K562 (cell line): ENCODE measurements around the gene NDUFV2. TPM values are rescaled to one million over a fixed set of nuclear protein-coding genes. Genes with fewer than 3 reads are reported as not detected.

Experiments
- ATAC-seq: fragments of 200-7000 bp; cut with Tn5 transposase; 3 replicates; pipeline ENCODE4 v1.9.1; 2020; ENCODE audit warnings: moderate library complexity
- BruUV-seq: library from RNA; stranded (reverse); fragments of 400-500 nt; replicated peaks from 2 replicates; lab custom pipeline; 2021; lab: Mats Ljungman, UMichigan
- CTCF ChIA-PET: fragments of 300-600 bp; formaldehyde crosslinking; extraction: SDS; loops from one replicate; lab custom pipeline; 2021; ENCODE audit warnings: low intra/inter-chr PET ratio; lab: Yijun Ruan, JAX
- POLR2A ChIA-PET: fragments of 300-600, 350-650 bp; sonication (Branson Sonifier 250); formaldehyde crosslinking; extraction: SDS; loops from one replicate; lab custom pipeline; 2021; ENCODE audit warnings: antibody characterized with exemption, inconsistent platforms; lab: Yijun Ruan, JAX
- DNase-seq, 4 experiments: peaks; one replicate each; pipeline versions ENCODE4 v3.0.0 to v3.0.0-alpha.2; 2011 to 2018; ENCODE audit warnings: low spot score in 3 of 4, mixed read lengths in 3 of 4; ENCODE audit errors: extremely low read depth in 1 of 4
- FAIRE-seq: peaks from 2 replicates; lab custom pipeline; 2011; peaks lifted over from hg19 to GRCh38; lab: Jason Lieb, UNC
- H2AFZ ChIP-seq: 2 replicates; pipeline ENCODE4 v1.6.0; 2011; ENCODE audit warnings: low read depth, low read length, control low read depth, inconsistent platforms
- H3K27ac ChIP-seq: fragments of 200-600 bp; 3 replicates; pipeline ENCODE4 v1.8.0; 2011; ENCODE audit warnings: low read depth, mild to moderate bottlenecking, control low read depth, inconsistent platforms, low read length, moderate library complexity, mixed read lengths; ENCODE audit errors: extremely low read depth
- H3K27me3 ChIP-seq, 2 experiments: fragments of 300-600 bp in 1 of 2; 2 replicates in 1 of 2; 3 replicates in 1 of 2; pipeline versions ENCODE4 v1.6.0 to v1.8.0; 2011; ENCODE audit warnings: inconsistent platforms in 2 of 2, low read length in 2 of 2, mild to moderate bottlenecking in 1 of 2, mixed read lengths in 1 of 2, moderate library complexity in 1 of 2; ENCODE audit not compliant: control insufficient read depth in 2 of 2, insufficient read depth in 2 of 2
- H3K36me3 ChIP-seq: fragments of 300-600 bp; 3 replicates; pipeline ENCODE4 v1.8.0; 2011; ENCODE audit warnings: mild to moderate bottlenecking, low read length, inconsistent platforms; ENCODE audit not compliant: control insufficient read depth, insufficient read depth
- H3K4me1 ChIP-seq, 2 experiments: fragments of 200-600 bp in 1 of 2; replicated peaks in 1 of 2; 2 replicates in 1 of 2; 3 replicates in 1 of 2; pipeline versions ENCODE4 v1.5.1 to v1.8.0; 2011; ENCODE audit warnings: inconsistent platforms in 2 of 2, low read length in 2 of 2, mild to moderate bottlenecking in 1 of 2, mixed read lengths in 1 of 2, moderate library complexity in 1 of 2; ENCODE audit not compliant: control insufficient read depth in 2 of 2, insufficient read depth in 2 of 2
- H3K4me2 ChIP-seq: 2 replicates; pipeline ENCODE4 v1.6.1; 2011; ENCODE audit warnings: low read length, control low read depth, inconsistent platforms, mixed read lengths; ENCODE audit not compliant: insufficient read depth
- H3K4me3 ChIP-seq: fragments of 200-600 bp; sonication (generic), shearing (Covaris generic); 2 replicates; pipeline ENCODE4 v1.5.1; 2016; ENCODE audit warnings: control low read depth, inconsistent platforms
- H3K79me2 ChIP-seq: fragments of 200-600 bp; 3 replicates; pipeline ENCODE4 v1.8.0; 2011; ENCODE audit warnings: low read length, inconsistent platforms; ENCODE audit not compliant: control insufficient read depth, insufficient read depth
- H3K9ac ChIP-seq, 2 experiments: 2 replicates each; pipeline versions ENCODE4 v1.6.0 to v1.6.1; 2011; ENCODE audit warnings: low read depth in 2 of 2, low read length in 2 of 2, control low read depth in 1 of 2, inconsistent platforms in 1 of 2, mild to moderate bottlenecking in 1 of 2, mixed read lengths in 1 of 2; ENCODE audit not compliant: insufficient read depth in 1 of 2
- H3K9me1 ChIP-seq: one replicate; pipeline ENCODE4 v1.6.0; 2011; ENCODE audit warnings: inconsistent platforms, mild to moderate bottlenecking, low read length, moderate library complexity; ENCODE audit not compliant: control insufficient read depth, insufficient read depth
- H3K9me3 ChIP-seq: replicated peaks from 2 replicates; pipeline ENCODE4 v1.5.1; 2011; ENCODE audit warnings: low read depth, low read length, inconsistent platforms; ENCODE audit not compliant: control insufficient read depth, insufficient read depth
- H4K20me1 ChIP-seq: replicated peaks from 2 replicates; pipeline ENCODE4 v1.6.1; 2011; ENCODE audit warnings: low read length, inconsistent platforms, mixed read lengths; ENCODE audit not compliant: control insufficient read depth, insufficient read depth
- ATF3 ChIP-seq, 2 experiments: fragments of 450-650 bp in 1 of 2; sonication (generic) in 1 of 2; formaldehyde crosslinking in 1 of 2; IDR thresholded peaks in 1 of 2; conservative IDR thresholded peaks in 1 of 2; 2 replicates each; pipeline versions ENCODE4 v1.6.1 to v1.8.1; 2016 to 2023; ENCODE audit warnings: mild to moderate bottlenecking in 2 of 2, moderate library complexity in 2 of 2, inconsistent platforms in 1 of 2, missing genetic modification reagents in 1 of 2
- BDP1 ChIP-seq: IDR thresholded peaks from 3 replicates; pipeline ENCODE4 v1.6.1; 2011; ENCODE audit not compliant: insufficient read length, insufficient read depth
- BRF1 ChIP-seq: IDR thresholded peaks from 3 replicates; pipeline ENCODE4 v1.6.1; 2011; ENCODE audit warnings: borderline replicate concordance, mild to moderate bottlenecking; ENCODE audit not compliant: insufficient read length; ENCODE audit errors: extremely low read depth
- C11orf30 ChIP-seq: fragments of 450-650 bp; IDR thresholded peaks from 2 replicates; pipeline ENCODE4 v1.6.1; 2016; ENCODE audit warnings: low read depth, mild to moderate bottlenecking
- GTF2B ChIP-seq: IDR thresholded peaks from 2 replicates; pipeline ENCODE4 v1.6.1; 2011; ENCODE audit not compliant: insufficient read length; ENCODE audit errors: extremely low read depth
- KAT8 ChIP-seq: fragments of 450-650 bp; IDR thresholded peaks from 2 replicates; pipeline ENCODE4 v1.6.1; 2016; ENCODE audit warnings: low read depth, mild to moderate bottlenecking
- KDM2B ChIP-seq: fragments of 250-450 bp; sonication (Bioruptor Pico); IDR thresholded peaks from 2 replicates; pipeline ENCODE4 v1.8.0; 2021; ENCODE audit warnings: mild to moderate bottlenecking, moderate library complexity
- MNT ChIP-seq, 2 experiments: fragments of 450-650 bp; conservative IDR thresholded peaks; 2 replicates each; pipeline ENCODE4 v1.6.1; 2017; ENCODE audit warnings: mild to moderate bottlenecking in 2 of 2, moderate library complexity in 2 of 2
- NFYB ChIP-seq: IDR thresholded peaks from 2 replicates; pipeline ENCODE4 v1.6.1; 2011; ENCODE audit warnings: mild to moderate bottlenecking, moderate library complexity; ENCODE audit not compliant: insufficient read length; ENCODE audit errors: extremely low read depth
- PYGO2 ChIP-seq: fragments of 450-650 bp; IDR thresholded peaks from 2 replicates; pipeline ENCODE4 v1.6.1; 2016; ENCODE audit warnings: mild to moderate bottlenecking, missing genetic modification characterization, moderate library complexity, missing compliant biosample characterization
- SIN3B ChIP-seq: fragments of 450-650 bp; IDR thresholded peaks from 2 replicates; pipeline ENCODE4 v1.6.1; 2017; ENCODE audit warnings: low read depth, mild to moderate bottlenecking, moderate library complexity
- SMARCA5 ChIP-seq: fragments of 450-650 bp; IDR thresholded peaks from 2 replicates; pipeline ENCODE4 v1.6.1; 2016
- THRA ChIP-seq: fragments of 450-650 bp; IDR thresholded peaks from 2 replicates; pipeline ENCODE4 v1.6.1; 2017; ENCODE audit warnings: mild to moderate bottlenecking, moderate library complexity
- ZEB2 ChIP-seq: fragments of 450-650 bp; IDR thresholded peaks from 2 replicates; pipeline ENCODE4 v1.6.1; 2016
- ZNF217 ChIP-seq: sonication (generic); formaldehyde crosslinking; IDR thresholded peaks from 2 replicates; pipeline ENCODE4 v1.8.0; 2022; ENCODE audit warnings: mild to moderate bottlenecking, missing genetic modification reagents
- ZNF561 ChIP-seq: fragments of 450-650 bp; formaldehyde crosslinking; conservative IDR thresholded peaks from 2 replicates; pipeline ENCODE4 v1.4.0; 2020; ENCODE audit warnings: mild to moderate bottlenecking, moderate library complexity
- ZNF57 ChIP-seq: fragments of 450-650 bp; formaldehyde crosslinking; IDR thresholded peaks from 2 replicates; pipeline ENCODE4 v1.4.0; 2020; ENCODE audit warnings: mild to moderate bottlenecking, moderate library complexity
- ZSCAN29 ChIP-seq: fragments of 450-650 bp; IDR thresholded peaks from 2 replicates; pipeline ENCODE4 v1.6.1; 2017
- WGBS: fragments of 100-300 bp; shearing (Covaris generic); methylation state at CpG from one replicate; pipeline ENCODE4 v1.1.6; 2016; ENCODE audit warnings: low coverage, mixed read lengths; ENCODE audit not compliant: insufficient coverage; ENCODE audit errors: missing lambda C conversion rate; 5-methylcytosine and 5-hydroxymethylcytosine counted together
- in situ Hi-C: fragments of 300-500 bp; cut with MboI; formaldehyde crosslinking; loops from 4 replicates; pipeline ENCODE4 v1.15.0; 2018; ENCODE audit warnings: inconsistent platforms, mixed read lengths
- intact Hi-C: fragments of 100-400 bp; cut with micrococcal nuclease; formaldehyde crosslinking; loops from 2 replicates; pipeline ENCODE4 v1.14.2; 2022
- polyA plus RNA-seq, 8 experiments: library from polyadenylated mRNA; depleted of rRNA in 4 of 8; stranded (reverse) in 5 of 8; unstranded in 3 of 8; fragments of >200 nt; fragmentation: Nextera tagmentation in 2 of 8; fragmentation: Illumina TruSeq in 1 of 8; extraction: Ambion mirVana in 2 of 8; extraction: Trizol in 1 of 8; gene quantifications; 2 replicates each; pipeline versions ENCODE4 v1.2.1 to v1.2.3, GENCODE V29; 2011 to 2014; ENCODE audit warnings: inconsistent platforms in 1 of 8, missing spikeins in 1 of 8
- total RNA-seq, 7 experiments: library from RNA; depleted of rRNA in 6 of 7; stranded (reverse); fragments of >200 nt in 6 of 7; fragmentation: Illumina TruSeq in 2 of 7; extraction: Trizol in 2 of 7; gene quantifications; 2 replicates each; pipeline versions ENCODE4 v1.2.1 to v1.2.3, GENCODE V29; 2011 to 2021; ENCODE audit warnings: low replicate concordance in 1 of 7

Gene NDUFV2
- total and polyA plus RNA-seq, 9 of the 15 experiments (the other 6 are each of a cell fraction or from before 2014, with no cell fraction given): 213 to 550 (median 384) TPM

GRCh38 chr18:9055185-9055584, 47.3 kb upstream of the NDUFV2 start (continued):
- peak; percentile 71; the same call in 1 of the 2 replicates for TF ChIP-seq ATF3 (IDR thresholded peaks at IDR 0.05)
- no peak for TF ChIP-seq ATF3 (CRISPR knock-in tag; conservative IDR thresholded peaks at IDR 0.05)
- no peak for TF ChIP-seq NFYB
- TF ChIP-seq THRA: no peak
- no peak for TF ChIP-seq KDM2B (CRISPR knock-in tag)
- peak; percentile 46 for TF ChIP-seq C11orf30
- no peak for TF ChIP-seq ZEB2
- no peak for TF ChIP-seq KAT8
- TF ChIP-seq, all 486 proteins: peak for 32

GRCh38 chr18:9055626-9056025, 46.9 kb upstream of the NDUFV2 start:
- no peaks in the 10 kb centered on the region for H3K9me1 ChIP-seq
- ChIA-PET CTCF (interaction anchor here (0.8 kb wide), 1 partner anchor 359 kb away, joined by 4 read pairs; no protein-coding TSS in a partner anchor), POLR2A (no interaction called here)
- H3K27me3 ChIP-seq: no peaks in the 10 kb centered on the region
- no peak for DNase-seq
- H3K9ac ChIP-seq: no peak overlapping the region
- no peak overlapping the region for H3K27ac ChIP-seq
- no CpG with 5 or more reads among the region's 1 CpG for WGBS
- H3K9me3 ChIP-seq: peaks cover 19% of the 10 kb centered on the region
- no peaks in the 10 kb centered on the region for H4K20me1 ChIP-seq
- ATAC-seq: peak; percentile 38; the same call in 2 of the 3 replicates
- no TSS peak for BruUV-seq
- intact Hi-C loops (loop anchor here (2.0 to 10.0 kb wide), 5 partner anchors 59 to 403 kb away; no protein-coding TSS in a partner anchor), in situ Hi-C loops (no loop called here)
- H3K79me2 ChIP-seq: no peaks in the 10 kb centered on the region
- peaks cover 0 to 12% of the 10 kb centered on the region in 2 experiments; a peak in 3 of 5 replicates for H3K4me1 ChIP-seq
- H3K4me3 ChIP-seq: no peak overlapping the region
- H2AFZ ChIP-seq: peak overlapping the region; percentile 79
- FAIRE-seq: no peak
- H3K36me3 ChIP-seq: no peaks in the 10 kb centered on the region
- no peak overlapping the region for H3K4me2 ChIP-seq
- TF ChIP-seq ZNF217 (CRISPR knock-in tag): no peak
- TF ChIP-seq BDP1: no peak
- TF ChIP-seq PYGO2 (tag): no peak
- TF ChIP-seq ZSCAN29: no peak
- TF ChIP-seq ZNF57 (CRISPR knock-in tag): no peak
- no peak for TF ChIP-seq ZNF561 (CRISPR knock-in tag)
- no peak for TF ChIP-seq SMARCA5
- TF ChIP-seq MNT (conservative IDR thresholded peaks at IDR 0.05): no peak
- TF ChIP-seq BRF1: no peak
- no peak for TF ChIP-seq SIN3B
- no peak for TF ChIP-seq GTF2B
